GM23338 (cell line): ENCODE data around the gene KRT85.

ENCODE experiments used
- CREB1 ChIP-seq: fragments of 250-450 bp; sonication (Bioruptor Pico); IDR thresholded peaks from 2 replicates; pipeline ENCODE4 v1.5.0; 2020; ENCODE audit warnings: low read depth, mild to moderate bottlenecking, moderate library complexity
- EZH2 ChIP-seq: fragments of 200-600 bp; sonication (generic); IDR thresholded peaks from one replicate; pipeline ENCODE4 v1.8.0; 2017; ENCODE audit warnings: antibody characterized with exemption, mild to moderate bottlenecking, low read depth; ENCODE audit not compliant: unreplicated experiment
- EZH2phosphoT487 ChIP-seq: fragments of 200-600 bp; sonication (generic); IDR thresholded peaks from one replicate; pipeline ENCODE4 v1.8.1; 2018; ENCODE audit warnings: antibody characterized with exemption; ENCODE audit not compliant: unreplicated experiment
- POLR2AphosphoS5 ChIP-seq: IDR thresholded peaks from 2 replicates; pipeline ENCODE4 v1.6.1; 2016; ENCODE audit warnings: antibody characterized with exemption, low read depth
- STAT1 ChIP-seq: IDR thresholded peaks from one replicate; pipeline ENCODE4 v1.6.1; 2016; ENCODE audit warnings: antibody characterized with exemption; ENCODE audit not compliant: unreplicated experiment
- TF ChIP-seq, protein P1 (sequence below), 2 experiments: fragments of 200-600 bp in 1 of 2; sonication (generic) in 1 of 2; conservative IDR thresholded peaks; 2 replicates each; pipeline versions ENCODE4 v1.5.1 to v1.6.1; 2016 to 2017; ENCODE audit warnings: antibody characterized with exemption in 2 of 2, low read depth in 2 of 2, mild to moderate bottlenecking in 2 of 2, moderate library complexity in 1 of 2
- TF ChIP-seq, protein P2 (sequence below): IDR thresholded peaks from one replicate; pipeline ENCODE4 v1.6.1; 2018; ENCODE audit warnings: antibody characterized with exemption; ENCODE audit not compliant: unreplicated experiment

DNA sequence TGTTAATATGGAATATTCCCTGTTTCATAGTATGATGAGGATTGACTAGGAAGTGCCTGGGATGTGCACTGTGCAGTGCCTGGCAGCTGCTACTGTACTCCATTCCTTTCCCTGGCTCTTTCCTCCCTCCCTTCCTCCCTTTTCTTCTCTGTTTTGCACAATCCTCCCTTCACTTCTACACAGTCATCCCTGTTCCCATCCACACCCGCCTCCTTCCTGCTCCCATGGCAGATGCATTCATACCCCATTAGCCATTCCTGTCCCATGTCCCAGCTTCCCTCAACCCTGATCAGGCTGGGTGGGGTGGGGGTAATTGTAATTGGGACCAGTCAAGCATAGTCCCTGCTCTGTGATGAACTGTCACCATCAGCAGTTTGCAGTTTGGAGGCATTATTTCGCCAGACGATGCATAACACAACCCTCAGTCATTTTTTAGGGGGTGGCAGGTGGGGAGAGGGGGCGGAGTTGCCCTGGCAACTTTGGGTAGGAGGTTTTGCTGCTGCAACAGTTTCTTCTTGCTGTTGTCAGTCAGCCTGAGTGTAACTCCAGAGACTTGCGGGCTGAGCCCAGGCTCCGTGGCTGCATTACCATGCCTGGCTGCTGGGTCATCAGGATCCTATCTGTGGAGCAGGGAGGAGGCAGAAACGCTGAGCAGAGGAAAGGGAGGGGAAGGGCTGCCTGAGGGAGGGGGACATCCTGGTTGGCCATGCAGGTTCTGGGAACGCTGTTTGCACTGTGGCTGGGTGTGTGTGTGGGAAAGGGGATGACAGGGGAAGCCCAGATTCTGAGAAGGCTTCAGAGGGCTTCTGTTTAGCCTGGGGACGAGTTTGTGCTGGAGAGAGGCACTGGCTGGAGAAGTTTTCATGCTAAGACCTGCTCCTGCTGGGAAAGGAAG, 22.3 kb upstream of the KRT85 start:
- TF ChIP-seq, protein P1, sequence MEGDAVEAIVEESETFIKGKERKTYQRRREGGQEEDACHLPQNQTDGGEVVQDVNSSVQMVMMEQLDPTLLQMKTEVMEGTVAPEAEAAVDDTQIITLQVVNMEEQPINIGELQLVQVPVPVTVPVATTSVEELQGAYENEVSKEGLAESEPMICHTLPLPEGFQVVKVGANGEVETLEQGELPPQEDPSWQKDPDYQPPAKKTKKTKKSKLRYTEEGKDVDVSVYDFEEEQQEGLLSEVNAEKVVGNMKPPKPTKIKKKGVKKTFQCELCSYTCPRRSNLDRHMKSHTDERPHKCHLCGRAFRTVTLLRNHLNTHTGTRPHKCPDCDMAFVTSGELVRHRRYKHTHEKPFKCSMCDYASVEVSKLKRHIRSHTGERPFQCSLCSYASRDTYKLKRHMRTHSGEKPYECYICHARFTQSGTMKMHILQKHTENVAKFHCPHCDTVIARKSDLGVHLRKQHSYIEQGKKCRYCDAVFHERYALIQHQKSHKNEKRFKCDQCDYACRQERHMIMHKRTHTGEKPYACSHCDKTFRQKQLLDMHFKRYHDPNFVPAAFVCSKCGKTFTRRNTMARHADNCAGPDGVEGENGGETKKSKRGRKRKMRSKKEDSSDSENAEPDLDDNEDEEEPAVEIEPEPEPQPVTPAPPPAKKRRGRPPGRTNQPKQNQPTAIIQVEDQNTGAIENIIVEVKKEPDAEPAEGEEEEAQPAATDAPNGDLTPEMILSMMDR (conservative IDR thresholded peaks at IDR 0.05; ENCODE audit: low read depth in 2 of 2): no peak
- no peak for TF ChIP-seq EZH2
- no peak for TF ChIP-seq POLR2AphosphoS5
- TF ChIP-seq CREB1 (CRISPR knock-in tag): no peak
- TF ChIP-seq, protein P2, sequence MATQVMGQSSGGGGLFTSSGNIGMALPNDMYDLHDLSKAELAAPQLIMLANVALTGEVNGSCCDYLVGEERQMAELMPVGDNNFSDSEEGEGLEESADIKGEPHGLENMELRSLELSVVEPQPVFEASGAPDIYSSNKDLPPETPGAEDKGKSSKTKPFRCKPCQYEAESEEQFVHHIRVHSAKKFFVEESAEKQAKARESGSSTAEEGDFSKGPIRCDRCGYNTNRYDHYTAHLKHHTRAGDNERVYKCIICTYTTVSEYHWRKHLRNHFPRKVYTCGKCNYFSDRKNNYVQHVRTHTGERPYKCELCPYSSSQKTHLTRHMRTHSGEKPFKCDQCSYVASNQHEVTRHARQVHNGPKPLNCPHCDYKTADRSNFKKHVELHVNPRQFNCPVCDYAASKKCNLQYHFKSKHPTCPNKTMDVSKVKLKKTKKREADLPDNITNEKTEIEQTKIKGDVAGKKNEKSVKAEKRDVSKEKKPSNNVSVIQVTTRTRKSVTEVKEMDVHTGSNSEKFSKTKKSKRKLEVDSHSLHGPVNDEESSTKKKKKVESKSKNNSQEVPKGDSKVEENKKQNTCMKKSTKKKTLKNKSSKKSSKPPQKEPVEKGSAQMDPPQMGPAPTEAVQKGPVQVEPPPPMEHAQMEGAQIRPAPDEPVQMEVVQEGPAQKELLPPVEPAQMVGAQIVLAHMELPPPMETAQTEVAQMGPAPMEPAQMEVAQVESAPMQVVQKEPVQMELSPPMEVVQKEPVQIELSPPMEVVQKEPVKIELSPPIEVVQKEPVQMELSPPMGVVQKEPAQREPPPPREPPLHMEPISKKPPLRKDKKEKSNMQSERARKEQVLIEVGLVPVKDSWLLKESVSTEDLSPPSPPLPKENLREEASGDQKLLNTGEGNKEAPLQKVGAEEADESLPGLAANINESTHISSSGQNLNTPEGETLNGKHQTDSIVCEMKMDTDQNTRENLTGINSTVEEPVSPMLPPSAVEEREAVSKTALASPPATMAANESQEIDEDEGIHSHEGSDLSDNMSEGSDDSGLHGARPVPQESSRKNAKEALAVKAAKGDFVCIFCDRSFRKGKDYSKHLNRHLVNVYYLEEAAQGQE: no peak
- TF ChIP-seq EZH2phosphoT487: no peak
- no peak for TF ChIP-seq STAT1
